OCI-LY3 (cell line): ENCODE data around the gene GAA.

Experiments
- EZH2phosphoT487 ChIP-seq: fragments of 200-600 bp; shearing (Covaris generic); IDR thresholded peaks from 2 replicates; pipeline ENCODE4 v1.6.1; 2018; ENCODE audit warnings: antibody characterized with exemption, mixed run types, low read depth
- TF ChIP-seq, protein P1 (sequence below): fragments of 200-600, 300-600 bp; sonication (generic); IDR thresholded peaks from 2 replicates; pipeline ENCODE4 v1.5.1; 2014; ENCODE audit warnings: antibody characterized with exemption, low read length, low read depth

DNA sequence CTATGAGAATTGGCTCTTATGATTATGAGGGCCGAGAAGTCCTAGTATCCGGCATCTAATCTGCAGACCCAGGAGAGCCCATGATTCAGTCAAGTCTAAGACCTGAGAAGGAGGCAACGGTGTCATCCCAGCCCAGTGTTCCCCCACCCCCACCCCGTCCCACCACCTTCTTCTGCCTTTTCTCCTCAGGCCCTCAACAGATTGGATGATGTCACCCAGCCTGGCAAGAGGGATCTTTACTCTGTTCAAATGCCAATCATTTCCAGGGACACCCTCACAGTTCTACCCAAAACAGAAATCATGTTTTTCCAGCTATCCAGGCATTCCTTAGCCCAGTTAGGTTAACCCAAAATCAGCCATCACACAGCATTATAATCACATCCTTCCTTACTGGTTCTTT lies 10.0 kb upstream of the GAA start:
- TF ChIP-seq, protein P1, sequence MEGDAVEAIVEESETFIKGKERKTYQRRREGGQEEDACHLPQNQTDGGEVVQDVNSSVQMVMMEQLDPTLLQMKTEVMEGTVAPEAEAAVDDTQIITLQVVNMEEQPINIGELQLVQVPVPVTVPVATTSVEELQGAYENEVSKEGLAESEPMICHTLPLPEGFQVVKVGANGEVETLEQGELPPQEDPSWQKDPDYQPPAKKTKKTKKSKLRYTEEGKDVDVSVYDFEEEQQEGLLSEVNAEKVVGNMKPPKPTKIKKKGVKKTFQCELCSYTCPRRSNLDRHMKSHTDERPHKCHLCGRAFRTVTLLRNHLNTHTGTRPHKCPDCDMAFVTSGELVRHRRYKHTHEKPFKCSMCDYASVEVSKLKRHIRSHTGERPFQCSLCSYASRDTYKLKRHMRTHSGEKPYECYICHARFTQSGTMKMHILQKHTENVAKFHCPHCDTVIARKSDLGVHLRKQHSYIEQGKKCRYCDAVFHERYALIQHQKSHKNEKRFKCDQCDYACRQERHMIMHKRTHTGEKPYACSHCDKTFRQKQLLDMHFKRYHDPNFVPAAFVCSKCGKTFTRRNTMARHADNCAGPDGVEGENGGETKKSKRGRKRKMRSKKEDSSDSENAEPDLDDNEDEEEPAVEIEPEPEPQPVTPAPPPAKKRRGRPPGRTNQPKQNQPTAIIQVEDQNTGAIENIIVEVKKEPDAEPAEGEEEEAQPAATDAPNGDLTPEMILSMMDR: no peak
- TF ChIP-seq EZH2phosphoT487: no peak
